ENCODE data around the gene KAZALD1.

KAZALD1 gene

DNA sequence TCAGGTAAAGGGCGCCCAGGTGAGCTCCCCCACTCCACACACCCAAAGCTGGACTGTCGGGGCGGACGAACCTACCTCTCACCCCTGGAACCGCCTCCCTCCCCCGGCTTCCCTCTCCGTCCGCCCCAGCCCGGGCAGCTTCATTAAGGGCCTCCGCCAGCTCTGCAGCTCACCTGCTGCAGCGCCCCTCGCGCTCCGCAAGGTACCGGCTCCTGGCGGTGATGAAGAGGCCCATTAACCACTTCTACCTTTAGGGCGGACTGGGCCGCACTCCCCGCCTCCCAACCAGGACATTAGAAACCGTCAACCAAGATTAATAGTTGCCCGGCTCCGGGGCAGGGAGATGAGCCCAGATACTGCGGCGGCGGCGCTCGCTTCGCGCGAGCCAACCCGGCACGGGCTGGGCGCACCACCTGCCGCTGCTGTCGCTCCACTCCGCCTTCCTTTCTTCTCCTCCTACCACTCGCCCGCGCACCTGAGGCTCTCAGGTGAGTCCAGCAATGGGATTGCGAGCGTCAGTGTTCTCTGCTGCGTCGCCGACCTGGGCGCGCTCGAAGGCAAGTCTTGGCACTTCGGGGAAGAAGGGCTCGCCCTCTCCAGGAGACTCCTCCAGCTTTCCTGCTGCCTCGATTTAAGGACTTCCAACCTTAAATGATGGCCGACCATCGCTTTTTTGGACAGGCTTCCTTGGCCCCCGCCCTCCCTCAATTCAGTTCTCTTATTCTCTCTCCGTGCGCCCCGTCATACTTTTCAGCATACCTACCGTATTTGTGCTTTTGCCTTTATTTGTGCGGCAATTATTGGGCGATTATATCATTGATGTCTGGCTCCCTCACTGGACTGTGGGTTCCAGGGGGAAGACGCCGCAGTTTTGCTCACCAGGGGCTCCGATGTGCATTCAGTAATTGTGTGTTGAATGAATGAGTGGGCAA lies 13.6 kb upstream of the KAZALD1 start:
- DNase-seq, result no peak

- DNase-seq, result peak; percentile 21 to 25
Observed at GRCh38 chr10:101050208-101051069, 11.3 kb upstream of the KAZALD1 start.

GRCh38 chr10:101052285-101052684 lies 9.5 kb upstream of the KAZALD1 start:
- DNase-seq, result no peak

GRCh38 chr10:101053516-101053915 lies 8.3 kb upstream of the KAZALD1 start:
- DNase-seq, result no peak

DNA sequence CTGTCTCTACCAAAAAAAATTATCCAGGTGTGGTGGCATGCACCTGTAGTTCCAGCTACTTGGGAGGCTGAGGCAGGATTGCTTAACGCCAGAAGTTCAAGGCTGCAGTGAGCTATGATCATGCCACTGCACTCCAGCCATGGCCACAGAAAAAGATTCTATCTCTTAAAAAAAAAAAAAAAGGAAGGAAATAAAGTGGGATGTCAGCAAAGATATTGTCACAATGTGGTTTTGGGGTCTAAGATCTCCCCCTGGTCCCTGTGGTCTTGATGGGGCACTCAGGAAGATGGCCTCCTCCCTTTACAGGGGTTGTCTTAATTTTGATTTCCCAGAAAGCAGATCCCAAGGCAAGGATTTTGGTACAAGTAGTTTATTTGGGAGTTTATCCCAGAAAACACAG lies 7.4 kb upstream of the KAZALD1 start:
- peak in 1 of 2 donors; percentile 58 for DNase-seq

DNA sequence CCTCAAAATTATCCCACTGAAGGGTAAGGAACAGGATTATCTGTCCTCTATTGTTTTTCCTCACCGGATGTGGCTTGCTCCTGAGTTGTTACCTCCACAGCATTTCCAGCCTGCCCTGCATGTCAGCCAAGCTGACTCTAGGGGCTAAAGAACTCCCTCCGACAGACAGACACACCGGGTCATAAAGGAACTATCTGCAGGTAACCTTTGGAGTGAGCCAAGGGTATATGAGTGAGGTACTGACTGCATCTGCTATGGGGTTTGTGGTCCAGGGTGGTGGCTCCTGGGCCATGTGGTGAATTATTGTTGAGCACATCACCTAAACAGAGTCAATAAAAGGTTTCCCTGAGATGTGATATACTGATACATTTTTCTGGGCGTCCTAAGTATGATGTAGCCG lies 6.9 kb upstream of the KAZALD1 start:
- no peak for DNase-seq

GRCh38 chr10:101055411-101055810 lies 6.4 kb upstream of the KAZALD1 start:
- no peak for DNase-seq

DNA sequence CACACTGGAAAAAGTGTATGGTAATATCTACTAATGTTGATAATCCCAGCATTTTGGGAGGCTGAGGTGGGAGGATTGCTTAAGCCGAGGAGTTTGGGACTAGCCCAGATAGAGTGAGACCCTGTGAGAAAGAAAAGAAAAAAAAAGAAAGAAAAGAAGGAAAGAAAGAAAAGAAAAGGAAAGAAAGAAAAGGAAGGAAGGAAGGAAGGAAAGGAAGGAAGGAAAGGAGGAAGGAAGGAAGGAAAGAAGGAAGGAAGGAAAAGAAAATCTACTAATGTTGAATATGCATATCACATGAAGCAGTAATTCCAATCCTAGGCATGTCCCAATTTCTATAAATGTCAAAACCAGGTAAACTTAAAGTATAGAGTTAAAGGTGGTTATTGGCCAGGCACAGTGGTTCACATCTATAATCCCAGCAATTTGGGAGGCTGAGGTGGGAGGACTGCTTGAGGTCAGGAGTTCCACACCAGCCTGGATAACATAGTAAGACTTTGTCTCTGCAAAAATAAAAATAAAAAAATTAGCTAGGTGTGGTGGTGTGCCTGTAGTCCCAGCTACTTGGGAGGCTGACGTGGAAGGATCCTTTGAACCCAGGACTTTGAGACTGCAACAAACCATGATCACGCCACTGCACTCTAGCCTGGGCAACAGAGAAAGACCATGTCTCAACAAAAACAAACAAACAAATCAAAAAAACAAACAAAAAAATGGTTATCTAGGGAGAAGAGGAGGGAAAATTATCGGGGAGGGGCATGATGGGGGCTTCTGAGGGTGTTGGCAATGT lies 5.2 kb upstream of the KAZALD1 start:
- no peak for DNase-seq

DNA sequence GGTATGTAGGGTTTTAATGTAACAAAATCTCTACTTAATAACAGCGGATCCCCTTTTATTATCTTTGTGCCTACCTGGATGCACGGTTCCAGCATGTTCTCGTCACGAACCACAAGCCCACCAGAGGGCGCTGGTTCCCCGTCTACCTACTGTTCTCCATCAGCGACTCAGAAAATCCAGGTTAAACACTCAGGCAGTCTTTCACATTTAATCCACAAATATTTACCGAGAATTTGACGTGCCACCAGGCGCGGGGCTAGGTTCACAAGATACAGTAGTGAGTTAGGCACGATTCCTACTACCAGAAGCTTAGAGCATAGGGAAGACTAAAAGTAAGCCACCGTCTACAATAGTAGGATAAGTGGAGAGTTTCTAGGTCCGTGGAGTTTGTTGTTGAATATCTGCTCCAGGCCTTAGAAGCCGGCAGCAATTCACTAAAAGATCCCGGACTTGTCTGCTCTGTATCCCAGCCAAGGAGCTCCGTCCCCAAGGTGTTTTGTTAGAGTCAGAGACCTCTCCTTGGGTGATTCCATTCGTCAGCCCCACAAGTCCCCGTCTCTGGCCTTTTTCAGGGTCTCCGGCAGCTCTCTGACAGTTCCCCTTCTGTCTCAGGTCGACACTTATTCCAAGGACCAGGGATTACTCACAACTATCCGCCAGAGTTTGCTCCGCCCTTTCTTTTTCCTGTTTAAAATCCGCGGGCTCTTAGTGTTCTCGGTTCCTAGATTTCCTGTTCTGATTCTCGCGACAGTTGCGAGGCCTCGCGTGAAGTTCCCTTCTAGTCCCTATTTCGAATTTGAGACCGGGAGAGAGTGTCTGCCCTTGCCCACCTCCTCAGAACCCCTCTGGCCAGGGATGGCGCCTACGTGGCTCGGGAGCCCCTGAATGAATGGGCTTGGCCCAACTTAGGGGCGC lies 1.5 kb upstream of the KAZALD1 start:
- peak; percentile 94 to 97 for DNase-seq

DNA sequence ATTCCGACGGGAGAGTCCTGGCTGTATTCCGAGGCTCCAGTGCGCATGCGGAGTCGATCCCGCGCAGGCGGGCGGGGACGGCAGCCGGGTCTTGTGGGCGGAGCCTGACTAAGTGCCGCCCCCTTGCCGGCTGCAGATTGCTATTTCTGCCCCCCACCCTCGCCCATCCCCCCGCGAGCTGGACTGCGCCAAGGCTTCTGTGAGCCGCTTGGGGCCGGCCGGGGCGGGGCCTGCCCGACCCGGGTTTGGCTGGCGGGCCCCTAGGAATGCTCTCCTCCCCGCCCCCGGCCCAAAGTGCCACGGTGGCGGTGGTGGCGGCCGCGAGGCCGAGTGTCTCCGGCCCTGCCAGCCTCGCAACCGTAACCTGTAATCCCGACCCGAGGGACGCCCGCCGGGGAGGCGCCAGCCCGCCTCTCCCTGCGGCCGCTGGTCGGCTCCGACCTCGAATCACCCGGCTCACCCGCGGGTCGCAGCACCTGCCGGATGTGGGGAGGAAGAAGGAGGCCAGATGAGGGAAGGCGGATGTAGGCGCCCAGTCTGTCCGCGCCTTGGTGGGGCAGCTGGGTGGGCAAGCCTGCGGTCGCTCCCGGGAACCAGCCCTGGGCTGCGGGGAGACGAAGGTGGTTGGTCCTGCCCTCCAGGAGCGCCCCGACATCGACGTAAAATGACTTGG lies 702 bp upstream of the KAZALD1 start:
- DNase-seq, result peak in 1 of 2 donors; percentile 59

GRCh38 chr10:101062232-101063049 lies 652 bp downstream of the KAZALD1 start:
- peak in 1 of 2 donors; percentile 72 for DNase-seq

DNA sequence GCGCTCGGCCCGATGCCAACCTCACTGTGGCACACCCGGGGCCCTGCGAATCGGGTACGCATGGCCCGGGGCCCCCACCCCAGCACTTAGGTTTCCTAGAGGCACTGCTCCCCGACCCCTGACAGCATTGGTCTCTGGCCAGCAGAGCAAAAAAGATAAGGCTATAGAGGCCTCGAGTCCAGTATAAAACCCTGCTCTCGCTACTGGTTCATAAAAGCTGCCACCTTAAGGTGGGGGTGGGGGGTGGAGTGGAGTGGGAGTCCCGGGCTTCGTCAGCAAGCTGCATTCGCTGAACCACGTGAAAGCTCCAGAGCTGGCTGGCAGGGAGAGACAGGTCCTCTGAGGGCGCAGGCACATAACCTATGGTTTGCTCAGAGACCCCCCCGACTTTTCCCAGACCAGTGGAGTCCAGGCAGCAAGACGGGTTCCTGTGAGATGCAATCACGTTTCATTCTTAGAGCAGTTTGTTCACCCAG lies 1.3 kb downstream of the KAZALD1 start:
- DNase-seq, result no peak

DNA sequence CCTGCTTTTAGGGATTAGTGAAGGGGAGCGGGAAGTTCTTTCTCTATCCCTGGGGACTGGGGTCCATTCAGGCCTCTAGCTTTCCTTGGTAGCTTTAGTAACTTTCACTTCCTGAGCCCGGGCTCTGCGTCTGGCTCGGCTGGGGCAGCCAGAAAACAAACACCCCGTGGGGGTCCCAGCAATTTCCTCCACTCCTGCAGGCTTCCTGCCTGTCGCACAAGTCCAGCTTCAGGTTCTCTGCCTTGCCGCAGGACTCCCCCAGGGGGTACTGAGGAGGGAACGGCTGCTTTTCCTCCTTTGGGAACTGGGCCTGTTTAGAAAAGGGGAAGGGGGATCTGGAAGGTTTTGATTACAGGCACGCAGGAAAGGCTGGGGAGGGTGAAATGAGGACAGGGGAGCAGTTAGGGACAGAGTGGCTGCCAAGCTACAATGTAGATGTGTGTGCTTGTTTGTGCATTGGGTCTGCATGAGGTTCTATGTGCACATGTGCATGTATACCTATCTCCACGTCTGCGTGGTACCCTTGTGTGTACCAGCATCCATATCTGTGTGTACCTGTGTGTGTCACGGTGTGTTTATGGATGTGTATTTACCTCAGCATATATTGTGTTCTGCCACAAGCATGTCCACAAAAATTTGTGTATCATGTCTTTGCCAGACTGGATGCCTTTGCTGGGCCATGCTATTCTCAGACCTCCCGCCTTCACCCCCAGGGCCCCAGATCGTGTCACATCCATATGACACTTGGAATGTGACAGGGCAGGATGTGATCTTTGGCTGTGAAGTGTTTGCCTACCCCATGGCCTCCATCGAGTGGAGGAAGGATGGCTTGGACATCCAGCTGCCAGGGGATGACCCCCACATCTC lies 2.0 kb downstream of the KAZALD1 start:
- DNase-seq, result no peak

GRCh38 chr10:101064415-101065030 lies 2.7 kb downstream of the KAZALD1 start:
- no peak for DNase-seq

- no peak for DNase-seq
Observed at GRCh38 chr10:101065481-101066145, 3.8 kb downstream of the KAZALD1 start.

DNA sequence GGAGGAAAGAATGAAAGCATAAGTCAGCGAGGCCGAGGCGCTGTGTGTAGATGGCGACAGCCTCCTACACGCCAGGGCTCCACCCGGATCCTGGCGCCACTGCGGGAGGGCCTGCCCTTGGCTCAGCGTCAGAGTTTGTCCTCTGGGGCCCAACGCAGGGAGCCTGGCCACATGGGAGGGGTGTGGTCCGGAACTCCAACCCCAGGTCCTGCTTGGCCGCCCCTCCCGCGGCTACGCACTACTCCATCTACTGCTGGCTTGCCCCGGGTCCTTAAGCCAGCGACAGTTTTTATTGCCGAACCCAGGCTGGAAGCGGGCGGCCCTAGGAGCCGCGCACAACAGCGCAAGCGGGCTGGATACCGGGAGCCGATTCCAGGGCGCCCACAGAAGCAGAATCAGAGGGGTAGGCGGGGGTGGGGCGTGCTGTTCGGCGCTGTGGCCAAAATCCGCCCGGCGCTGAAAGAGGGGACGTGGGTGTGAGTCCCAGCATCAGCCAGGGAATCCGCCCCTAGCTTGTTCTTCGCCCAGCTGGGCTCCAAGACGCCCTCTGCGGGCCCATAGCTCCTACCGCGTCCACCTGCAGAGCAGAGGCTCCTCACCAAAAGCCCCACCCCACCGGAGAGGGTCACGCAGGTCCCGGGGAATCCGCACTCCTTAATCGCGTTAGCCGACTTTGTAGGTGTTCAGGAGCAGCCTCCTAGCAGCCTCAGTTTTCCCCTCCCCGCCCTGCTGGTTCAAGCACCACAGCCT lies 4.5 kb downstream of the KAZALD1 start:
- DNase-seq, result no peak

GRCh38 chr10:101066896-101067355 lies 5.1 kb downstream of the KAZALD1 start:
- DNase-seq, result no peak

Data from bone marrow (tissue), 2 donors.